DMS79 treated with DMSO at 0.1 percent for 48 hours (cell line): Measurements from ENCODE around the gene RAC2.

Experiments
- DNase-seq: peaks from one replicate; lab custom pipeline; 2025; lab: John Stamatoyannopoulos, UW

The RAC2 gene

DNA sequence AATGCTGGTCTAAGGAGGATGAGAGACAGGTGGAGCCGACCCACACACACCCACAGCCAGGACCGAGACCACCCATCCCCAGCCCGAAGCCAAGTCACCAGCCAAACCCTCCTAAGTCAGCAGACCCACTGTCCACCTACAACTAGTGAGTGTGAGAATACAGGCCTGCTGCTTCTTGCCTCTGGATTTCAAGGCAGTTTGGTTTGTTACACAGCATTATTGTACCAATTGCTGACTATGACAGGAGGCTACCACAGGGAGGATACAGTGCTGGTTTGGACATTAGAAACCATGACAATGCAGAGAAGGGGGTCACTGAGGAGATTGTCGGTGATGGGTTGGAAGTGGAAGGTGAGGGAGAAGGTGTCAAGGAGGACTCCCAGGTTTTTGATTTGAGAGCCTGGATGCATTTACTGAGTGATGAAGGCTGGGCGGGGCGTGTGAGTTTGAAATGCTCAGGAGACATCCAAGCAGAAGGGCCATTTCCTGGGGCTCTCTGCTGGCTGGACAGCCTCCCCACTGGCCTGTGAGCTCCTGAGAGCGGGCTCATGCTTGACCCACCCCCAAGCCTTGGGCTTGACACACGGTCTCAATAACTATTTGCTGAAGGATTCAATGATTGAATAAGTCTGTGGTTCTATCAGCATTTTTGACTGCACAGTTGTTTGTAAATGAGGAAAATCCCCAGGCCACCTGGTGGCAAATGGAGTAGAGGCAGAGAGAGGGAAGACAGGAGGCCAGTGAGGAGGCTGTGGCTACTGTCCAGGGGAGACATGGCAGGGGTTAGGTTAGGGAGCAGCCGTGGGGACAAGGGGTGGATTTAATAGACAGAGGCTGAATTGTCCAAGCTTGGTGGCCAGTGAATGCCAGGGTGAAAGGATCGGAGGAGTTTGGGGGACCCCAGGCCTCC, 22.4 kb downstream of the RAC2 start:
- DNase-seq, result no peak

DNA sequence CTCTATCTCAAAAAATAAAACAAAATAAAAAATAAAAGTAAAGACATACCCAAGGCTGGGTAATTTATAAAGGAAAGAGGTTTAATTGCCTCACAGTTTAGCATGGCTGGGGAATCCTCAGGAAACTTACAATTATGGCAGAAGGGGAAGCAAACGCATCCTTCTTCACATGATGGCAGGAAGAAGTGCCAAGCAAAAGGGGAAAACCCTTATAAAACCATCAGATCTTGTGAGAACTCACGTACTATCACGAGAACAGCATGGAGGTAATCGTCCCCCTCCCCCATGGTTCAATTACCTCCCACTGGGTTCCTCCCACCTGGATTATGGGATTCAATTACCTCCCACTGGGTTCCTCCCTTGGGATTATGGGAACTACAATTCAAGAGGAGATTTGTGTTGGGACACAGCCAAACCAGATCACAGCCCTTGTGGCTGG, 23.5 kb downstream of the RAC2 start:
- DNase-seq, result no peak

- DNase-seq, result no peak
These were observed 24.5 kb downstream of the RAC2 start for GRCh38 chr22:37219533-37219932.

- no peak for DNase-seq
These were observed 25.2 kb downstream of the RAC2 start for GRCh38 chr22:37218771-37219411.

- DNase-seq, result no peak
These were observed 25.7 kb downstream of the RAC2 start for GRCh38 chr22:37218399-37218770.

DNA sequence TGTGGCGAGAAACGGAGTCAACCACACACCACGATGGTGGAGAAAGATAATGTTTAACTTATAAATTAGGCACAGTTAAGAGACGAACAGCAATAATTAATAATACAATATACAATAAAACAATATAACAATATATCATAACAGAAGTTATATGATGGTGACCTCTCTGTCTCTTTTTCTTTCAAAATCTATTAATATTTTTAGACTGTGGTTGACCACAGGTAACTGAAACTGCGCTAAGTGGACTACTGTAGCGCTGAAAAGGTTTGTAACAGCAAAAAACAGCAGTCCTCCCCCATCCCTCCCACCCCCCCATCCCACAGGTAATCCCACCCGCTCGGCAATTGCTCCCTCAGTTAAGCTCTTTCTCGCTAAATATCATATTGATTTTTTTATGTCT, 28.2 kb downstream of the RAC2 start:
- DNase-seq, result no peak

DNA sequence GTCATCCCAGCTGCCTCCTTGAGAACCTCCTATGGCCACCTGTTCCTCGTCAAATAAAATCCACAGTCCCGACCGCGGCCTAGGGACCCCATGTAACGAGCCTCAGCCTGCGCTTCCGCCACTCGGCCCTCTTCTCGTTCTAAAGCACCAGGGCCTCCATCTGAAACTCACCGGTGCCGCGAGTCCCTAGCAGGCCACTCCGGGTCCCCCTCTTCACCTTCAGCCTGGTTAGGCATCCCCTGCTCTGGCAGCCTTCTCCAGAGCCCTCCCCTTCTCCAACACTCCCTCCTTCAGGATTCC, 29.4 kb downstream of the RAC2 start:
- no peak for DNase-seq

DNA sequence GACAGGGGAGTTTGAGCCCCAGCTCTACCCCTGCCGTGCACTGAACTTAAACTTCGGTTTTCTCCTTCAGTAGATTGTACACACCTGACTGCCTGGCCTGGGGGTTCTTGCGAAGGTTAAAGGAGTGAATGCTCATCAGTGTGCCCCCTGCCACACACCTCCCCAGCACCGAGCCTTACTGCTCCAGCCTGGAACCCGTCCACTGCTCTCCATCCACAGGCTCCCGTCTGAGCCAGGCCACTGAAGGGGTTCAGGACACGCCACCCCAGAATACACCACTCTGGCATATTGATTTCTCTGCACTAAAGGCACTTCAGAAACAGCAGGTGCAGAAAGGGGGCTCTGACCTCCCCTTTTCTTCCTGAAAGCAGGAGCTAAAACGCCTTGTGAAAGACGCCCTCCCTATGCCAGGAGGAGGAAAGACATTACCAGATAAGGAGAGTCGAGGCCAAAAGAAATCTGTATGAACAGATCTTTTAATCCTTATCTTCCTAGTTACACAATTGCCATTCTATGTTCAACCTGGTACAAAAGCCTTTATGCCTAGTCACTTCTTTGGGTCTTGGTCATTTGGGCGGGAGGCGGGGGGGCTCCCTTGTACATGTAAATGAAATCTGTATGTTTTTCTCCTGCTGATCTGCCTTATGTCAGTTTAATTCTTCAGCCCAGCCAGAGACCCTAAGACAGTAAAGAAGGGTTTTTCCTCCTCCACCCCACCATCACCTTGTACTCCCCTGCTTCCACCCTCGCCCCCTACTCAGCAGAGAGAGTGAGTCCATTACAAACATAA, 29.9 kb downstream of the RAC2 start:
- DNase-seq, result peak; percentile 18

GRCh38 chr22:37213218-37213855, 30.7 kb downstream of the RAC2 start:
- no peak for DNase-seq

DNA sequence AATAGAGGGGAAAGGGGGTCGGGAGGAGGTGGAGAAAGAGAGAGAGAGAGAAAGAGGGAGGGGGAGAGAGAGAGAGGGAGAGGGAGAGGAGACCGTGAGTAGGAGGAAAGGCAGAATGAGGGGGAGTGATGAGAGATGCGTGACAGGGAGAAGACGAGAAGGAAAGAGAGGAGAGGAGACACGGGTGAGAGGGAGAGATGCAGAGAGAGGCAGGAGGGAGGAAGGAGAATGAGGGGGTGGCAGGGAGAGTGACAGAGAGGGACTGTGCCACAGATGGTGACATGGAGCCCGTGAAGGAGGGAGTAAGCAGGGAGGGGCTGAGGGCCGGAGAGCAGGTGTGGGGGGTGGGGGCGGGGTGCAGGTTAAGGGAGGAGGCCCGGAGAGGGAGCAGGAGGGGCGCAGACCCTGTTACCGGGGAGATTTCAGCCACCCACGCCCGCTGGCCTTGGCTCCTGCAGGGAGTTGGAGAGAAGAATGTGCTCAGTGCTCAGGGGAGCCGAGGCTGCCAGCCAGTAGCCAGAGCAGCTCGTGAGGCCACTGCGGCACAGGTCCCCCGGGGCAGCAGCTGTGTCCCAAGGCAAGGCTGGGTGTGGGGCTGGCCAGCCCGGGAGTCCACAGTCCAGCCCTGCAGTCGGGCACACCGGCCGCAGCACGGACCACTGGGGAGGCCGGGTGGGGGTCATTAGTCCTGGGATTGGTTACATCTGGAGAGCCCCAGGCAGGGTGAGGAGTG, 31.7 kb downstream of the RAC2 start, which contains the start of gene SSTR3:
Gene SSTR3 (minus strand): TSS at position 304 of the 733 bp plus-strand sequence. CDS start 4,674 bp downstream, outside the sequence.
- DNase-seq, result peak; percentile 64

- DNase-seq, result no peak
These were observed 32.2 kb downstream of the RAC2 start for GRCh38 chr22:37211866-37212173.

DNA sequence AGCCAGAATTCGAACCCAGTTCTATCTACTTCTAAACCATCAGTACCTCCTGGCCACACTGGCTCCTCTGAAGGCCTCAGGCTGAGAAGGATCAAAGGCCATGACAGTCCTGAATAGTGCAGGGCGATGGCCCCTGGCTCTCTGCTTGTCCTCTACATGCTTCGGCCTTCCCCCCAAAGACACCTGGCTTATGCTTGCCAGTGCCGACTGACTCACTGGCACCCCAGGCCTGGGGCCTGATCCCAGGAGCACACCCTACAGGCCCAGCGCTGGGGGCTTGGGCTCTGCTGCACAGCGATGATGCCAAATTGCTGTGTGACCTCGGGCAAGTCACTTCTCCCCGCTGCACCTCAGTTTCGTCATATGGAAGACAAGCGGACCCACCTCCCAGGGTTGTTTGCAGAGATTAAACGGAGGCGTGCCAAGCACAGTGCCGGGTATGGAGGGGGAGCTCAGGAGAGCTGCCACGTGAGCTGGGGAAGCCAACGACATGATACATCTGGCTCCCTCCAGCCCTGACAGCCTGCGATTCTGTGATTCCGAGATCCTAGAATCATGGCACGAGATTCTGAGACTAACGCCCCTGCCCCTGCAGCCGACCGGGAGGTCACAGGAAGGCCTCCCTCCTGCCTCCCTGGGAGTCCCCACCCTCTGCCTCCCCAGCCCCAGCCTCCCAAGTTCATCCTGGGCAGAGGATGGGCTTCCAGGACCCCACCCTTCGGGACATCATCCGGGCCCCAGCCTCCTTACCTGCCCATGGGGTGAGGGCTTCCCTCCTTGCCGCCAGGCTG, 32.8 kb downstream of the RAC2 start:
- DNase-seq, result no peak

DNA sequence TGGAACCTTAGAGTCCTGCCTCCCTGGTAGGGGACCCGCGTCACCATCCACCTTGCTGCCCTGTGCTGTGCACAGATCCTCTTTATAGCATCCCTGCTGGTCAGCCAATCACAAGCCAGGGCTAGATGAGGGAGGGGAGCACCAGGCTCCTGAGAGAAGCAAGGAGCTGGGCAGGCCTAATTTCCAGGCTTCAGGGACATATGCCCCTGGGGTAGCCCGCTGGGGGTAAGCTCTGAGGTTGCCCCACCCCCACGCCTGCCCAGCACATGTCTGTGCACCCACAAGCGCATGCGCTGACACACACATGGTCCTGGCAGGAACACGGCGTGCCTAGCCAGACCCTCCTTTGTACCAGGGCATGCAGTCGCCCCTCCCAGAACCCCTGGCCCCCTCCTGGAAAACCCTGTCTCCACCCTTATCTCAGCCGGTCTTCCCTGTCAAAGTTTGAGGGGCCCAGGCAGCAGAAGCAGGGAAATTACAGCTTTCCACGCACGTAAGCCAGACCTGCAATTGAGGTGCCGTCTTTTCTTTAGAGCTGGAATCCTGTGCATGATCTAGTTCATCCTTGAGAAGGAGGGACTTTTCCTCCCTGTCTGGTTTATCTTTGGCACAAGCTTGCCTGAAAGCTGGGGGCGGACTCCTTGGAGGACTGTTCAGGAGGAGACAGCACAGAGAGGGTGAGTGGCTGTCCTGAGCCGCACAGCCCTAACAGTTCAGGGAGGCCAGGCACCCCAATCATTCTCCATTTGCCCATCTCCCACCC, 33.8 kb downstream of the RAC2 start:
- DNase-seq, result no peak

DNA sequence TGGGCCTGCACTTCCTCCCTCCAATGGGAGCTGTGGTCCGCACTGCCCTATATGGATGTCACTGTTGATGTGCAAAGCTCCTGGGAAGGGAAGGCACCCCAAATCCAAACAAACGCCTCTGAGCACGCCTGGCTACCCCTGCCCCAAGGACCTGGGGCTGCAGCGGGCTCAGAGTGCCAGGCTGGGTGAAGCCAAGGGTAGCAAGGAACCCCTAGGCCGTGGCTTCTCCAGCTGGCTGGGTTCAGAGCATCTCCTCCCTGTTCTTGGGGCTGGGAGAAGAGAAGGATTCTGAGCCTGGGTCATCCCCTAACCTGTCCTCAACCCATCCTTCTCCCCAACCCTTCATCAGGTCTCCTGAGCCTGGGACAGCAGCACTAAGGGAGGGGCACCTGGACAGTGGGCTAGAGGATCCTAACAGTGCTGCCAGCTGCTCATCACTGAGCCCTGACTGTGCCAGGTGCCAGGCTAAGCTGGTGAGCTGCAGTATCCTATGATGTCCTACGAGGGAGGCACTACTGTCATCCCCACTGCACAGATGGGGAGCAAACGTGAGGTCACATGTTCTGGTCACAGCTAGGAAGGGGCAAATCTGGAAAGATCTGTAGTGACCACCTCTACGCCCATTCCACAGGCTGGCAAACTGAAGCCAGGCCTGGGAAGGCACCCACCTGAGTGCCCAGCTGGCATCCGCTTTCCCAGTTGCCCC, 34.8 kb downstream of the RAC2 start:
- no peak for DNase-seq

DNA sequence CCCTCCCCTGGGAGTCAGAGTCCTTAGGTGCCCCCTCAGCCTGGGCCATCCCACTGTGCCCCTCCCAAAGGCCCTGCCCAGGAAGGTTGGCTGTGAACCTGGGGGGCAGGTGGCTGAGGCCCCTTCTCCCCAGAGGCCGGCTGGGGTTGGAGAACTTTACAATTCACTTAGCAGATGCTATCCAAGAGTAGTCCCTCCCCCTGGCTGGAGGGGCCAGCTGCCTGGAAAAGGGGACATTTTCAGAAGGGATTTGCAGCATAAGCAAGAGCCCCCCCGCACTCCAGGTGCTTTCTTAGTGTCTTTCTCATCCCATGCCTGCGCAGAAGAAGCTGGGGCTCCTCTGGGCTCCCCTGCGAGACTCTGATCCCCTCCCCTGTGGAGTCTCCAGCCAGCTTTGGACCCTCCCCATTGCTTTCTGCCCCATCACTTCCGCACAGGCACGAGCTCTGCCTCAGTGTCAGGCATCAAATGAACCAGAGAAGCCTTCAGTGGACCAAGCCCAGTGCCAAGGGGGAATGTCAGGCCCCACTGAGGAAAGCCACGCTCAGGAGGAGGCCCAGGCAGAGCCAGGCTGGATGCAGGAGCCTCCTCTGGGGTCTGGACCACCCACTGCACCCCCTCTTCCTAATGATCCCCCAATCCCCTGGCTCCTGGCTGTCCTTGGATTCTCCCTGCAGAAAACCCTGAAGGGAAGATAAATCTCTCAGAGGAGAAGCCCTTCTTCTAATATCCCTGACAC, 35.5 kb downstream of the RAC2 start:
- no peak for DNase-seq

GRCh38 chr22:37207981-37208380, 36.1 kb downstream of the RAC2 start:
- DNase-seq, result no peak

- no peak for DNase-seq
These were observed 36.9 kb downstream of the RAC2 start for GRCh38 chr22:37206841-37207821.
